DND-41 (cell line): Measurements from ENCODE around the gene SPAG16.

Experiments
- CTCF ChIP-seq: IDR thresholded peaks from 2 replicates; pipeline ENCODE4 v1.5.1; 2012; ENCODE audit warnings: borderline replicate concordance, low read length, moderate library complexity, mild to moderate bottlenecking; ENCODE audit not compliant: poor library complexity, severe bottlenecking; ENCODE audit errors: extremely low read depth
- EZH2 ChIP-seq: IDR thresholded peaks from 3 replicates; pipeline ENCODE4 v1.6.1; 2012; ENCODE audit warnings: borderline replicate concordance, low read depth, mild to moderate bottlenecking, moderate library complexity, low read length, inconsistent platforms; ENCODE audit not compliant: severe bottlenecking

- TF ChIP-seq CTCF (no peak), EZH2 (no peak)
Observed at GRCh38 chr2:213274143-213274542, 10.1 kb upstream of the SPAG16 start.
